ENCODE results near the gene GART.

- TF ChIP-seq POLR2A (IDR thresholded peaks at IDR 0.05; ENCODE audit: low read length) (no peak), GATA1 (IDR thresholded peaks at IDR 0.05; ENCODE audit: low read depth, low read length) (no peak)
Measured at GRCh38 chr21:33587792-33588484, 46.0 kb upstream of the GART start.
